Stimulated activated CD4-positive, alpha-beta T cell treated with anti-CD3 and anti-CD28 coated beads, Interleukin-2, amount 100 ng/mL, for 24 hours (primary cell): ENCODE measurements around the gene ROS1.

Experiments
- DNase-seq, 2 donors: peaks; one replicate each; pipeline ENCODE4 v3.0.0-alpha.2; 2020

The ROS1 gene

GRCh38 chr6:117307655-117308054, 118.1 kb downstream of the ROS1 start:
- no peak for DNase-seq

GRCh38 chr6:117306227-117306790, 119.4 kb downstream of the ROS1 start:
- DNase-seq = no peak

DNA sequence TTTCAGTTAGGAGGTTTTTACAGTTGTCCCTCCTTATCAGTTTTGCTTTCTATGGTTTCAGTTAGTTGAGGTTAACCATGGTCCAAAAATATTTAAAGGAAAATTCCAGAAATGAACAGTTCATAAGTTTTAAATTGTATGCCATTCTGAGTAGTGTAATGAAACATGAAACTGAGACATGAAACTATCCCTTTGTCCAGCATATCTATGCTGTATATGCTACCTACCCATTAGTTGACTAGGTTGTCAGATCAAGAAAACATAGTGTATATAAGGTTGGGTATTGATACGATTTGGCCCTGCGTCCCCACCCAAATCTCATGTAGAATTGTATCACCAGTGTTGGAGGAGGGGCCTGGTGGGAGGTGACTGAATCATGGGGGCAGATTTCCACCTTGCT, 121.3 kb downstream of the ROS1 start:
- DNase-seq = no peak

DNA sequence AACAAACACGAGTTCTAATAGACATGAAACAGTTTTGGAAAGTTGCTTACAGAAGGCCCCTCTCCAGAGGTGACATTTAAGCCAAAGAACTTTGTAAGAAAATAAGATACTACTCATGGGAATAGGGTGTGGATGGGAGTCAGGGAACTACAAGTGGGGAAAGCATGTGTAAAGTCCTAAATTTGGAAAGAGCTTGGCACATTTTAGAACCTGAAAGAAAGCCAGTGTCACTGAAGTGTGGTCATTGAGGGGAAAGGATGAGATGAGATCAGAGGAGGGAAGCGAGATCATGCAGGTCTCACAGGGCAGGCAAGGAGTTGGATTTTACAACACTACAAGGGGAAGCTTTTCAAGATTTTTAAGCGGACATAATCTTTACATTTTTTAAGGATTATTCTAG, 122.4 kb downstream of the ROS1 start:
- DNase-seq = no peak

- no peak for DNase-seq
Measured at GRCh38 chr6:117298941-117299340, 126.8 kb downstream of the ROS1 start.

GRCh38 chr6:117290173-117290846, 135.4 kb downstream of the ROS1 start:
- DNase-seq = no peak

DNA sequence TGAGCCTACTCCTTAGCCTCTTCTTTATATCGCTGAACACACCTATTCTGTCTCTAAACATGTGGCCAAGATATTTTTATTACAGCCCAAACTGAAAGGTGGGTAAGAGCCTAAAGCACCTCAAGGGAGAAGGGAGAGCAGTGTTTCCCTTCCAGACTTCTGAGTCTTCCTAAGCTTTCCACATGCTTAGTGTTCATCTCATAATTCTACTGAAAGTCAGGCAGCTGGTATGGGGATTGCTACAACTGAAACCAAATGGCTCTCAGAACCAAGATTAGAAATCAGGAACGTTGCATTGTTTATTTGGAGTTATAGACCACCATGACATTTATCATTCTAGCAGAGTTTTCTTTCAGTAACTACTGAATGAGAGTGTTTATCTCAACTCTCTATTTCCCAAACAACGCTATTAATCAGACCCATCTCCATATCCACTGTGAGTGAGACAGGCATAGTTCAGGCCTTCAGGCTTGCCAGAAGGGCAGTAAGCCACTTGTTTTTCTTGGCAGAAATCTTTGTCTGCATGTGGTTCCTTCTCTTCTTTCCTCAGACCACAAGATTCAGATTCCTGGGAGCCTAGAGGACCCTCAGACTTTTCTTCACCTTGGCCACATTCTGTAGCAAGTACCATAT, 137.5 kb downstream of the ROS1 start:
- no peak for DNase-seq

GRCh38 chr6:117280922-117281321, 144.8 kb downstream of the ROS1 start:
- DNase-seq = no peak

GRCh38 chr6:117276778-117277316, 148.9 kb downstream of the ROS1 start:
- DNase-seq = no peak

DNA sequence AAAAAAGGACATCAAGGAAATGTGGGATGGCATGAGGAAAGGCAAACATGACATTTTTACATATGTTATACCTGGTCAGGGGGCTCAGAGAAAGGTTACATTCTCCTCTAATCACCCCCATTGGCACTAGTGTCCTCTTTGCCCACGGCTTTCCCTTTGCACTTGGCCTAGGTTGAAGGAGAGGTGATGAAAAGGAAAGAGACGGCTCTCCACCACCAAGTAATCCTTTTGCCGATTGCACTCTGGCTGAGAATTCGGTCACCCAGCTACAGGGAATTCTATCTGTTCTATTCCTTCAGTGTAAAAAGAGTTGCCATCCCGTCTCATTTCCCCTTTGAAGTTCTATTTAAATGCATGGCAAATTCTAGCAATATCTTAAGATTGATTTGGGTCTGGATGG, 150.0 kb downstream of the ROS1 start:
- no peak for DNase-seq

DNA sequence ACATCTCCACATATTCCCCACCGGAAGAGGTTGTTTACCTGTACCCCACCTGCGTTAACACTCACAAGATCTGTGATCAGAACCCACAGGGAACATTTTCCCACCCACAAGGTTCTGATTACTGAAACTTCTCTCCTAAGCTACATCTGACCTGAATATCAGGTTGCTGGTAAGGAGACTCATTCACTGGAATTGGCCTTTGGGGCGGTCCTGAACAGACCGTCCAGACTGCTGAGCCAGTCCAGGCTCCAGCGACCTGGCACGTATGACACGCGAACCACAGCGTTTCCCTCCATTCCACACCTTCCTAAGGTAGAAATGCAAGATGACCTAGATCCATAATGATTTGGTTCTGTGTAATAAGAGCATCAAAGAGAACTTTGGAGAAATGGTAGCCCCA, 150.5 kb downstream of the ROS1 start:
- DNase-seq = no peak

GRCh38 chr6:117272891-117273290, 152.9 kb downstream of the ROS1 start:
- no peak for DNase-seq

DNA sequence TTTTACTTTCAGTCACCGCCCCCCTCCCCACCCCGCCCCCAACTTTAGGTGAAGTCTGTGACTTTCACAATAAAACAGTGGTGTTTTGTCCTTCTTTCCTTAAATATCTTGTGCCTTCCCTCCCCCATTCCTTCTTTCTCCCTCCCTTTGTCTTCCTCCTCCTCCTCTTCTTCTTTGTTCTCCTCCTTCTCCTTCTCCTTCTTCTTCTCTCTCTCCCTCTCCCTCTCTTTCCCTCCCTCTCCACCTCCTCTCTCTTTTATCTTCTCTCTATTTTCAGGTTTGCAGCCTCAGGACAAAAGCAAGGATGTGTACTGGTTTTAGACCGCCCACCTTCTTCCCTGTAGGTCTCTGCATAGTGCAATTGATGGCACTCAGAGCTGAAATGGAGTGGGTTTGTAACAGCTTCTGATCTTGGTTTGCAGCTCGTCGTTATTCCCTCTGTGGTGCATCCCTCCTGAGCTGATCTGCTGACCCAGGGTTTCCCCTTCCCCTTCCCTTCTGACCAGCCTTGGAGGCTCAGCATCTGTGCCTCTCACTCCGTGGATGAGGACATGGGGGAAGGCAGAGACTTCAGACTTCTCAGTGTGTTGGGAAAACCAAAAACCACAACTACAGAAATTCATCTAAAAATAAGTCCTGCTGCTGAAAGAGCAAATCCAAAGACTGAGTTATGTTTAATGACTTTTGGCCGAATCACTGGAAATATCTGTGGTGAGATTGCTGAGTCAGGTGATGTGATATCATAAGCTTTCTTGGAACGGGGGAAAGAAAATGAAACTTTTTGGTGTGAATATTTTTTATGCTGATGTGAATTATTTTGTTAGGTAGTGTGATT, 153.5 kb downstream of the ROS1 start:
- DNase-seq = no peak

DNA sequence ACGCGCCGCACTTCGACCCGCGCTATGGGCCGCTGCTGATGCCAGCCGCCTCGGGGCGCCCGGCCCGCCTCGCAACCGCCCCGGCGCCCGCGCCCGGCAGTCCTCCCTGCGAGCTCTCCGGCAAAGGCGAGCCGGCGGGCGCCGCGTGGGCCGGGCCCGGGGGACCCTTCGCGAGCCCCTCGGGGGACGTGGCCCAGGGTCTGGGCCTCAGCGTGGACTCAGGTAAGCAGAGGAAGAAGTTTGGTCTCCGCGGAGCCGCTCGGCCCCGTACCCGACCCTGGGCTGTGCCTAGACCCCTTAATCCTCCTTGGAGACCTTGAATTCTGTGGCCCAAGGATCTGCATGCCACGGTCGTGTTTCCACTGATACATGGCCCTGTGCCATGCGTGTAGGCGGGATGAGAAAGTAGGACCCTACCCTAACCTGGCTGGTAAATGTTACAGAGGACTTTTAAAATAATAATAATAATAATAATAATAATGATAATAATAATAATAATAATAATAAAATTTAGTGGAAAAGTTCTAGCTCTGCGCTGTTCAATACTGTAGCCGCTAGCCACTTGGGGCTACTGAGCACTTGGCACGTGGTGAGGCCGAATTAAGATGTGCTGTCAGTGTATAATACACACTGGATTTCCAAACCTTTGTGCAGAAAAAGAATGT, 154.8 kb downstream of the ROS1 start:
- no peak for DNase-seq

GRCh38 chr6:117270055-117270842, 155.5 kb downstream of the ROS1 start:
- no peak for DNase-seq

GRCh38 chr6:117269638-117270054, 156.1 kb downstream of the ROS1 start:
- no peak for DNase-seq

GRCh38 chr6:117268924-117269323, 156.8 kb downstream of the ROS1 start:
- DNase-seq = no peak

DNA sequence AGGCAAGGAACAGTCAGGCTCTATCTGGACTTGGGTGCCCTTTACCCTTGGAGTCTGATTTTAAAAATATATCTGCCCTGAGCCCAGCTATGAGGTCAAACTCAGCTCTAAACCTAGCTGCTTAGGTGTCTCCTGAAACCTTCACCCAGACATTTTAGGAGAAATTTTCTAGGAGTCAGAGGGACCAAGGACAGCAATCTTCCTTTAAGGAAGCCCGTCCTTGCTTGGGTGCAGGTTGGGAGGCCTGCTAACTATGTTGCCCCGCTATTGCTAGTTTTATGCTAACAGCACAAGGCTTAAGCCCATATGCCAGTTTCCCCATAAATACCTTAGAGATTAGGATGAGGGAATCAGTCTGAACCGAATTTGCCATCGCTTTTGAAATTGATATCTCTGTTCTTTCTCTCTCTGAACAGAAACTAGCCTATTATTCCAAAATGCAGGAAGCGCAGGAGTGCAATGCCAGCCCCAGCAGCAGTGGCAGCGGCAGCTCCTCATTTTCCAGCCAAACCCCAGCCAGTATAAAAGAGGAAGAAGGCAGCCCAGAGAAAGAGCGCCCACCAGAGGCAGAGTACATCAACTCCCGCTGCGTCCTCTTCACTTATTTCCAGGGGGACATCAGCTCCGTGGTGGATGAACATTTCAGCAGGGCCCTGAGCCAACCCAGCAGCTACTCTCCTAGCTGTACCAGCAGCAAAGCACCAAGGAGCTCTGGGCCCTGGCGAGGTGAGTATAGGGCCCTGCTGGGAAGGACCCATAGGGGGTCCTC, 157.8 kb downstream of the ROS1 start:
- no peak for DNase-seq

DNA sequence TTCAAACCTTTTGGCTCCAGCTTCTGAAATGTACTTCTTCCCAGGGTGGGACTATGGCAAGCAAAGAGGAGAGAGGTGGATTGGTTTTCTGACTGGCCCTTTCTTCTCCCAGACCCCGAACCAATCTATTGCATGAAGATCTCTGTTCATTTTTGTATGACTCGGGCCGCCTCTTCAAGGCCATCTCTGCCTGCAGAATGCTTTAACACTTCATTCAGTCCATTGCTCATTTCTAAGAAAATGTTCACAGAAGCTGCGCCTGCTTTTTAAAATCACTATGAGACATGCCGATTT, 158.7 kb downstream of the ROS1 start:
- DNase-seq = no peak

GRCh38 chr6:117266257-117267053, 159.3 kb downstream of the ROS1 start:
- DNase-seq = no peak
